Thoracic aorta (tissue), 2 donors: ENCODE data around the gene SELENOP. TPM values are rescaled to one million over a fixed set of nuclear protein-coding genes. Genes with fewer than 3 reads are reported as not detected.

Experiments used
- ATAC-seq: fragments of 150-250 bp; one replicate; pipeline ENCODE4 v1.8.0; 2017; ENCODE audit warnings: low read depth; ENCODE audit not compliant: insufficient number of reproducible peaks, low FRiP score
- DNase-seq: peaks from one replicate; pipeline ENCODE4 v3.0.0-alpha.2; 2020; ENCODE audit warnings: low spot score
- H3K27ac ChIP-seq, 2 donors: fragments of 200-600 bp; sonication (generic); 1 replicate in 1 of 2; 2 replicates in 1 of 2; pipeline ENCODE4 v1.5.1; 2016; ENCODE audit warnings: mild to moderate bottlenecking in 2 of 2, moderate library complexity in 2 of 2
- H3K27me3 ChIP-seq: fragments of 200-600 bp; sonication (generic); replicated peaks from 2 replicates; pipeline ENCODE4 v1.6.0; 2016; ENCODE audit warnings: mild to moderate bottlenecking; ENCODE audit not compliant: insufficient read depth
- H3K36me3 ChIP-seq: fragments of 200-600 bp; sonication (generic); one replicate; pipeline ENCODE4 v1.5.1; 2016
- H3K4me1 ChIP-seq, 2 donors: fragments of 200-600 bp; sonication (generic); 1 replicate in 1 of 2; 2 replicates in 1 of 2; pipeline versions ENCODE4 v1.5.1 to v1.6.0; 2016; ENCODE audit warnings: low read depth in 2 of 2, mild to moderate bottlenecking in 1 of 2; ENCODE audit not compliant: control insufficient read depth in 1 of 2
- H3K4me3 ChIP-seq: fragments of 200-600 bp; sonication (generic); 2 replicates; pipeline ENCODE4 v1.5.1; 2016; ENCODE audit warnings: mild to moderate bottlenecking
- H3K9me3 ChIP-seq: fragments of 200-600 bp; sonication (generic); 2 replicates; pipeline ENCODE4 v1.5.1; 2016
- total RNA-seq, 2 donors: library from RNA; depleted of rRNA; stranded (reverse); fragments of >200 nt; gene quantifications; one replicate each; pipeline versions ENCODE4 v1.1.0 to v1.2.3, GENCODE V29; 2016
- TF ChIP-seq, protein P1 (sequence below): fragments of 200-600 bp; sonication (generic); IDR thresholded peaks from one replicate; pipeline ENCODE4 v1.5.1; 2019; ENCODE audit warnings: antibody characterized with exemption

SELENOP gene
- total RNA-seq, 2 donors from 2014 or later: 302 to 392 TPM

DNA sequence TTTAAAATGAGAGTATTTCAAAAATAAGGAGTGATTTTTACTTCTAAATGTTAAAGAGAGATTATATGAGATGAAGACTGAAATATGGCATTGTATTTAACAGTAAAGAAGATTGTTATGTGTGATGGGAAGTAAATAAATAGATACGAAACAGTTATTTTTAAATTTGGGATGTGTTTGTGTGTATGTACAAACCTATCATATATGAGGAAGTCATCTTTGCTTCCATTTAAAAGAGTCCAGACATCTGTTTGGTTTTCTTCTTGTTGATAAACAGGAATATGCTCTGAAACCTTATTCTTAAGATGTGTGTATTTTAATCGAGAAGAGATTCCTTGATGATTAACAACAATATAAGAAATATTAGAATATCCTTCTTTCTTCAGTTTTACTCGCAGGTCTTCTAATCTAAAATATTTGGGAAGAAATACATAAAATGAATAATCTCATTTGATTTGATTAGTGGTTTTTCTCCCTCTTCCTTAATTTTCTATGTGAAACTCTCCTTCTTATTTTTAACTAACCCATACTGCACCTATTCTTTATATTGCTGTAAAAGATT lies 4.9 kb downstream of the SELENOP start:
- Histone ChIP-seq H3K36me3 (peaks cover 7% of the 10 kb centered on the region), H3K27me3 (no peaks in the 10 kb centered on the region), H3K4me3 (no peak overlapping the region), H3K4me1 (no peaks in the 10 kb centered on the region), H3K9me3 (no peaks in the 10 kb centered on the region), H3K27ac (no peak overlapping the region)
- ATAC-seq: no peak
- TF ChIP-seq, protein P1, sequence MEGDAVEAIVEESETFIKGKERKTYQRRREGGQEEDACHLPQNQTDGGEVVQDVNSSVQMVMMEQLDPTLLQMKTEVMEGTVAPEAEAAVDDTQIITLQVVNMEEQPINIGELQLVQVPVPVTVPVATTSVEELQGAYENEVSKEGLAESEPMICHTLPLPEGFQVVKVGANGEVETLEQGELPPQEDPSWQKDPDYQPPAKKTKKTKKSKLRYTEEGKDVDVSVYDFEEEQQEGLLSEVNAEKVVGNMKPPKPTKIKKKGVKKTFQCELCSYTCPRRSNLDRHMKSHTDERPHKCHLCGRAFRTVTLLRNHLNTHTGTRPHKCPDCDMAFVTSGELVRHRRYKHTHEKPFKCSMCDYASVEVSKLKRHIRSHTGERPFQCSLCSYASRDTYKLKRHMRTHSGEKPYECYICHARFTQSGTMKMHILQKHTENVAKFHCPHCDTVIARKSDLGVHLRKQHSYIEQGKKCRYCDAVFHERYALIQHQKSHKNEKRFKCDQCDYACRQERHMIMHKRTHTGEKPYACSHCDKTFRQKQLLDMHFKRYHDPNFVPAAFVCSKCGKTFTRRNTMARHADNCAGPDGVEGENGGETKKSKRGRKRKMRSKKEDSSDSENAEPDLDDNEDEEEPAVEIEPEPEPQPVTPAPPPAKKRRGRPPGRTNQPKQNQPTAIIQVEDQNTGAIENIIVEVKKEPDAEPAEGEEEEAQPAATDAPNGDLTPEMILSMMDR: no peak
- DNase-seq: no peak

DNA sequence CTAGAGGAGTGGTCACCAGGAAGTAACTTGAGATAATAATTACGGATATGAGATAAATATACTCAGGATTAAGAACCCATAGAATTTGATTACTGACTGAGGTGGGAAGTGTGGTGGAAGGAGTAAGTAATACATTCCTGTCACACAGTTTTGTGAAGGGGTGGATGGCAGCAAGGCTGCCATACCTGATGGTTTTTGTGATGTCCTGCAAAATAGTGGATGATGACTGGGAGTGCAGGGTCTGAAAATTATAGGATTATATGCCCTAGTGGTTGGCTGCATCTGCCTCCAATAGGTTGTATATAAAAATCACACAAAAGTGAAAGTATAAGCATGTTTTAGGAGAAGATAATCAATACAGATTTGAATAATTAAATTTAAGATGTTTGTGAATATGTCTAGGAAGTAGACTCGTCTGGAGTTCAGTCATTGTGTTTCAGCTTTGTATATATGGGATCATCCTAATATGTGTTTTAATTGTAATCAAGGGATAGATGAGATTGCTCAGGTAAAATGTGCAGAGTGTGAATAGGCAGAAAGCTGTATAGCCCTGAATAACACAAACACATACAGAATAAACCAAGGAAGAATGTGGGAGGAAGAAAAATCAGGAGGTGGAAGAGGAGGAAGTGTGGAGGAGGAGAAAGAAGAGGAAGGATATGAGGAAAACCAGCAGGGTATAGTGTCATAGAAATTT lies 5.5 kb downstream of the SELENOP start:
- no peak overlapping the region for H3K27ac ChIP-seq
- DNase-seq (no peak), ATAC-seq (no peak)
- TF ChIP-seq, protein P1: no peak
- H3K4me1 ChIP-seq: no peaks in the 10 kb centered on the region
- no peaks in the 10 kb centered on the region for H3K9me3 ChIP-seq
- H3K4me3 ChIP-seq: no peak overlapping the region
- H3K36me3 ChIP-seq: peaks cover 7% of the 10 kb centered on the region
- no peaks in the 10 kb centered on the region for H3K27me3 ChIP-seq

DNA sequence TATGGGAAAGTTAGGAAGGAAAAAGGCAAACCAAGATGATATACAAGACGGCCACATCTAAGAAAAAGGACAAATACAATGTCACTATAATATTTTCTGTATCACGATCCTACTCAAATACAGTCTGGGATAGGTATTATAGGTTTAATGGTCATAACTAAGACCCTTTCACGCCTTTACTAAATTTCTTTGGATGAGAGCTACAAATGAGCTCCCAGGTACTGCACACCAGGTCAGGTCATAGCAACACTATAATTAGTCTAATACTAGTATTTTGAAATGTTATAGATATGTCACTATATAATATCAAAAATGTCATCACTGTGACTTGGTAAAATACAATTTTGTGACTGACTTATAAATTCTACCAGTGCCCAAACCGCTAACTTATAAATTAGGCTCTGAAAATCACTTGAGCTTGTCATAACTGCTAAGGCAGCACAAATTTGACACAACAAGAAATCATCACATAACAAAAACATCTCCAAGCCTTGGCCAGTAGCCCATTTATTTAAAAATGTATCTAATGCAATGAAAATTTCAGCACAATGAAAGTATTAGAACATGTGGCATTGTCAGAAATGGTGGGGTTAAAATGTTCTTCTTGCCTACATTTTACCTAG lies 6.9 kb downstream of the SELENOP start:
- H3K4me3 ChIP-seq: no peak overlapping the region
- TF ChIP-seq, protein P1: no peak
- ATAC-seq: no peak
- no peaks in the 10 kb centered on the region for H3K9me3 ChIP-seq
- H3K27me3 ChIP-seq: no peaks in the 10 kb centered on the region
- no peak for DNase-seq
- H3K4me1 ChIP-seq: no peaks in the 10 kb centered on the region
- no peak overlapping the region for H3K27ac ChIP-seq
- H3K36me3 ChIP-seq: peaks cover 7% of the 10 kb centered on the region

DNA sequence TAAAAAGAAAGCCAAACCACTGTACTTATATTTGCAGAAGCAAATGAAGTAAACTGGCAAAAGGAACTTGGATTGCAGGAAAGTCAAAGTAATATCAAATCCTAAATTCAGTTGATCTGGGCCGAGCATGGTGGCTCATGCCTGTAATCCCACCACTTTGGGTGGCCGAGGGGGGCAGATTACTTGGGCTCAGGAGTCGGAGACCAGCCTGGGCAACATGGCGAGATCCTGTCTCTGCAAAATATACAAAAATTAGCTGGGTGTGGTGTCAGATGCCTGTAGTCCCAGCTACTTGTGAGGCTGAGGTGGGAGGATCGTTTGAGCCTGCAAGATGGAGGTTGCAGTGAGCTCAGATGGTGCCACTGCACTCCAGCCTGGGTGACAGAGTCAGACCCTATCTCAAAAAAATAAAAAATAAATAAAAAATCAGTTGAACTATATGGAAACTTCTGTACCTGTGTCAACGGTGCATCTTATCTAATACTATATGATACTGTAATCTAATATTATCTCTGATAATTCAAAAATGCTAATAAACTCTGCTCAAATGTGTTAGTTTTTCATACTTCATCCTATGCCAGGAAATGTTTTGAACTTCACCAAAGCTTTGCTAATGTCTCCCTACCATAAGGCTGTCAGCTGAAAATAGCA lies 10.1 kb downstream of the SELENOP start:
- Histone ChIP-seq H3K36me3 (peaks cover 7% of the 10 kb centered on the region), H3K4me1 (no peaks in the 10 kb centered on the region), H3K27me3 (no peaks in the 10 kb centered on the region), H3K9me3 (peaks cover 3% of the 10 kb centered on the region), H3K27ac (no peak overlapping the region), H3K4me3 (no peak overlapping the region)
- no peak for ATAC-seq
- TF ChIP-seq, protein P1: no peak
- DNase-seq: no peak

DNA sequence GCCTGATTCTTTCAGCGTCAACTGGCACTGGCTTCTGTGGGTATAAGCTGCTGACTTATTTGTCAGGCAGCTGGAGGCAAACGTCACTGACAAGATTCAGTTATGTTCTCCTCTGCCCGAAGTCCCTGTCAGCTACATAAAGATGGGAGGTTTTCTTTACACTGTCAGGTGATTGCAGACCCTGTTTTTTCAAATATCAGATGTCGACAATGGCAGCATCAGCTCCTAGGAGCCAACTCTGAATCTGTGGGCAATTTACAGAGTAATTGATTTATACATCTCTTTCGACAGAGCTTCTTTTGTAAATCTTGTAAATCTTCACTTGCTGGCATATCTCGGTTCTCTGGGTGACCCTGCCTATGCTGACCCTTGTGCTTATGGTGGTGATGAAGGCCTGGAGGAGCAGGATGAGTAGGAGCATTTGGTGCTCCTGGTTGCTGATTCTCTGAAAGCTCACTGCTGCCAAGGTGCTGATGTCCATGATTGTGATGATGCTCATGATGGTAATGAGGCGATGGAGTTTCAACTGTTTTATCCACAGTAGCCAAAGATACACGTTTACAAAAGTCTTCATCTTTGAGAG lies 10.9 kb downstream of the SELENOP start:
- Histone ChIP-seq H3K9me3 (peaks cover 3% of the 10 kb centered on the region), H3K4me3 (no peak overlapping the region), H3K27ac (no peak overlapping the region), H3K36me3 (peaks cover 3% of the 10 kb centered on the region), H3K4me1 (no peaks in the 10 kb centered on the region), H3K27me3 (no peaks in the 10 kb centered on the region)
- TF ChIP-seq, protein P1: no peak
- DNase-seq (no peak), ATAC-seq (no peak)
